Thoracic aorta (tissue), 2 donors: ENCODE data around the gene ZNF273. TPM values are rescaled to one million over a fixed set of nuclear protein-coding genes. Genes with fewer than 3 reads are reported as not detected.
A peak's percentile ranks its signal among the peaks of the same experiment; 100 is the strongest.

Experiments
- ATAC-seq: fragments of 150-250 bp; one replicate; pipeline ENCODE4 v1.8.0; 2017; ENCODE audit warnings: low read depth; ENCODE audit not compliant: insufficient number of reproducible peaks, low FRiP score
- DNase-seq: peaks from one replicate; pipeline ENCODE4 v3.0.0-alpha.2; 2020; ENCODE audit warnings: low spot score
- H3K27ac ChIP-seq, 2 donors: fragments of 200-600 bp; sonication (generic); 1 replicate in 1 of 2; 2 replicates in 1 of 2; pipeline ENCODE4 v1.5.1; 2016; ENCODE audit warnings: mild to moderate bottlenecking in 2 of 2, moderate library complexity in 2 of 2
- H3K27me3 ChIP-seq: fragments of 200-600 bp; sonication (generic); replicated peaks from 2 replicates; pipeline ENCODE4 v1.6.0; 2016; ENCODE audit warnings: mild to moderate bottlenecking; ENCODE audit not compliant: insufficient read depth
- H3K36me3 ChIP-seq: fragments of 200-600 bp; sonication (generic); one replicate; pipeline ENCODE4 v1.5.1; 2016
- H3K4me1 ChIP-seq, 2 donors: fragments of 200-600 bp; sonication (generic); 1 replicate in 1 of 2; 2 replicates in 1 of 2; pipeline versions ENCODE4 v1.5.1 to v1.6.0; 2016; ENCODE audit warnings: low read depth in 2 of 2, mild to moderate bottlenecking in 1 of 2; ENCODE audit not compliant: control insufficient read depth in 1 of 2
- H3K4me3 ChIP-seq: fragments of 200-600 bp; sonication (generic); 2 replicates; pipeline ENCODE4 v1.5.1; 2016; ENCODE audit warnings: mild to moderate bottlenecking
- H3K9me3 ChIP-seq: fragments of 200-600 bp; sonication (generic); 2 replicates; pipeline ENCODE4 v1.5.1; 2016
- total RNA-seq, 2 donors: library from RNA; depleted of rRNA; stranded (reverse); fragments of >200 nt; gene quantifications; one replicate each; pipeline versions ENCODE4 v1.1.0 to v1.2.3, GENCODE V29; 2016
- TF ChIP-seq, protein P1 (sequence below): fragments of 200-600 bp; sonication (generic); IDR thresholded peaks from one replicate; pipeline ENCODE4 v1.5.1; 2019; ENCODE audit warnings: antibody characterized with exemption

Gene ZNF273
- total RNA-seq, 2 donors from 2014 or later = 6.6 to 9.2 TPM

- Histone ChIP-seq H3K9me3 (no peaks in the 10 kb centered on the region), H3K4me3 (no peak overlapping the region), H3K36me3 (no peaks in the 10 kb centered on the region), H3K27ac (no peak overlapping the region), H3K4me1 (peaks cover 0 to 13% of the 10 kb centered on the region in 2 donors), H3K27me3 (no peaks in the 10 kb centered on the region)
- TF ChIP-seq, protein P1, sequence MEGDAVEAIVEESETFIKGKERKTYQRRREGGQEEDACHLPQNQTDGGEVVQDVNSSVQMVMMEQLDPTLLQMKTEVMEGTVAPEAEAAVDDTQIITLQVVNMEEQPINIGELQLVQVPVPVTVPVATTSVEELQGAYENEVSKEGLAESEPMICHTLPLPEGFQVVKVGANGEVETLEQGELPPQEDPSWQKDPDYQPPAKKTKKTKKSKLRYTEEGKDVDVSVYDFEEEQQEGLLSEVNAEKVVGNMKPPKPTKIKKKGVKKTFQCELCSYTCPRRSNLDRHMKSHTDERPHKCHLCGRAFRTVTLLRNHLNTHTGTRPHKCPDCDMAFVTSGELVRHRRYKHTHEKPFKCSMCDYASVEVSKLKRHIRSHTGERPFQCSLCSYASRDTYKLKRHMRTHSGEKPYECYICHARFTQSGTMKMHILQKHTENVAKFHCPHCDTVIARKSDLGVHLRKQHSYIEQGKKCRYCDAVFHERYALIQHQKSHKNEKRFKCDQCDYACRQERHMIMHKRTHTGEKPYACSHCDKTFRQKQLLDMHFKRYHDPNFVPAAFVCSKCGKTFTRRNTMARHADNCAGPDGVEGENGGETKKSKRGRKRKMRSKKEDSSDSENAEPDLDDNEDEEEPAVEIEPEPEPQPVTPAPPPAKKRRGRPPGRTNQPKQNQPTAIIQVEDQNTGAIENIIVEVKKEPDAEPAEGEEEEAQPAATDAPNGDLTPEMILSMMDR = no peak
- ATAC-seq = no peak
- DNase-seq = no peak
Measured at GRCh38 chr7:64880322-64881297, 22.5 kb upstream of the ZNF273 start.

DNA sequence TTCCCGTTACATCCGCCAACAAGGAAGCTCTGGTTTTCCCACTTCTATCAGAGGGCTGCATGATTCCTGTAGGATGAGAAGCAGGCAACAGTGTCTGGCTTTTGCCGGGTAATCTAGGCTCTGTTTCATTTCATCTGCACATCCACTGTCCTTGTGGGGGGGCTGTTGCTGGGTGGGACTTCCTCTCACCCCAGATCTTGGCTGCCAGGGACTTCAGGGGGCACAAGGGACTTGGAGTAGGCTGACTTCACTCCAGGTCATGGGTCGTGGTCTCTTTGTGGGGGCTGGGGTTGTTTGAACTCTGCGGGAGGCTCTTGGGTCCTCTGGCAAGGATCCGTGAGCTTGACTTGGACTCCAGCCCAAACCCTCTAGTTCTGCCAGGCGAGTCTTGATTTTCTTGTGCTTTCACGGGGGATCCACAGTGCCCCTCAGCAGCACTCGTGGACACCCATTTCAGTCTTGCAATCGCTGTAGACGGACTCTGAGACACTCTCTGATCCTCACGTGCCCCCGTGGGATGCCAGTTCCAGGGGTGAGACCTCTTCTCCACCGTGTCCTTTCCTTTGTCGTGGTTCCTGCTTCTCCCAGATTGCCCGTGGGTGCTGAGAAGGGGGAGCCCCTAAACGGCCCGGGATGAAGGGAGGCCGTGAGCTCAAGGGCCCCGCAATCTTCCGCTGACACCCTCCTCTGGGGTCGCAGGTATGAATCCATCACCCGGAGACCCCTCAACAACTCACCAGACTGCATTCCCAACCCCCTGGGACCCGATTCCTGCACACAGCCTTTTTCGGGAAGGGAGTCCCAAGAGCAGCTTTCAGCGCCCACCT lies 21.4 kb upstream of the ZNF273 start:
- Histone ChIP-seq H3K27me3 (no peaks in the 10 kb centered on the region), H3K4me3 (peak overlapping the region; percentile 78), H3K9me3 (no peaks in the 10 kb centered on the region), H3K36me3 (no peaks in the 10 kb centered on the region), H3K4me1 (peaks cover 0 to 13% of the 10 kb centered on the region in 2 donors), H3K27ac (no peak overlapping the region)
- ATAC-seq = no peak
- DNase-seq = no peak
- TF ChIP-seq, protein P1 = no peak

DNA sequence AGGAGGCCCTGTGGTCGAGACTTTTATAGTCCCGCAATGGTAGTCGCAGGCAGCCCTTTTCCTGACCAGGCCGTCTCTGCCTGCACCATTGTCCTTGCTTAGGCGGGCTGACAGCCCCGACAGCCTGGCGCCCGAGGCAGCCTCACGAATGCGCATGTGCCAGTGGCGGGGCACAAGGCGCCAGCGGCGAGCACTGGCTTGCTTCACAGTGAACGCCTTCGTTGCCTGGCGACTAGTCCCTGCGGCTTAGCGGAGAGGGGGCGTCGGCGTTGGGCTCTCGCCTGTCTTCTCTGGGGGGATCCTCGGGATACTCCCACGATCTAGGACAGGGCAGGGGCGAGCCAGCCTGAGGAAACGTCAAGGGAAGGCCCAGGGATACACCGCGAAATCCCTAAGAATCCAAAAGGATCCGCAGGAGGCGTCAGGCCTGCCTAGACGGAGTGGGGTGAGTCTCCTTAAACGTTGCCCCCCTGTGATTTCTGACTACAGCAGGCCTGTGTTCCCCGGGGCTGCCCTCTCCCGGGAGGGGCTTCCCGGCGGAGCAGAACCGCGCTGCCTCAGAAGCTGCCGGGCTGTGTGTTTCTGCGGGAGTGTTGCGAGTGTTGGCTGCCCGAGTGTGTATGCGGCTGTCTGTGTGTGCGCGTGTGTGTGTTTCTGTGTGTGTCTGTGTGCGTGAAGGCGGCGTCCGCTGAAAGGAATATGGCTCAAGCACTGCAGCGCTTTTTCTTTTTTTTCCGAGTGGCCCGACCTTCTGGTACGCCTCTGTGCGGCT lies 20.5 kb upstream of the ZNF273 start:
- H3K9me3 ChIP-seq = no peaks in the 10 kb centered on the region
- H3K27me3 ChIP-seq = no peaks in the 10 kb centered on the region
- DNase-seq = no peak
- no peak overlapping the region for H3K27ac ChIP-seq
- peak overlapping the region; percentile 78 for H3K4me3 ChIP-seq
- H3K36me3 ChIP-seq = no peaks in the 10 kb centered on the region
- TF ChIP-seq, protein P1 = no peak
- peak; percentile 31 for ATAC-seq
- peaks cover 0 to 8% of the 10 kb centered on the region in 2 donors for H3K4me1 ChIP-seq

DNA sequence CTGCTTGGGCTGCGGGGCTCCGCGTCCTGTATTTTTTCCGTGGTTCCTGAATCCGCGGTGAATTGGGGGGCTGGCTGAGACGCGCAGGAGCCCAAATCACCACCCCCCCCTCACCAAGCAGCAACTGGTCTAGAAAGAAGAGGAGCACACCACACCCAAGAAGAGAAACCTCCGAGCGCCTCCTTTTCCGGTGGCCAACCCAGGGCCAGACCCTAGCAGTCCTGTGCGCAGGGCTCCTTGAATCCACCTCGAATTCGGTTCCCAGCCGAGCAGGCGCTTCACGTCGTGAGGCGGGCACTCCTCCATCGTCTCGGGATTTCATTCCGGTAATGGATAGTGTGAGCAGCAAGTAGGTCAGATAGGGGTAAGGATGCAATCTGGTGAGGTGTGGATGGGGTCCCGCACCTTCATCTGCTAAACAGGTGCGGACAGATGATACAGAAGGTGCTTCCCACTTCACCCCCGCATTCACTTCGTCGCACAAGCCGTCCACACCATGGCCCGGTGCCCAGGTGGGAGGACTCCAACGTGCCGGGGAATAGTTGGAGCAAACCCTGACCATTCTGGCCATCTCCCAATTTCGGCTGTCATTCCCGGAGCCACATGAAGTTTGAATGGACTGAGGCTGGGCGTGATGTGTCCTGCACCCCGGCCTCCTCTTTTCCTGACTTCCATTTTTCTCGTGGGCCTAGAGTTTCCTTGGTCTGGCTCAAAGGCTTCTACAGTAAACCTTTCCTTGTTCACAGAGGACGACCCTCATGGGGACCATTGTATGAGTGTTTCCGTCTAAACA lies 19.8 kb upstream of the ZNF273 start:
- Histone ChIP-seq H3K27me3 (no peaks in the 10 kb centered on the region), H3K9me3 (no peaks in the 10 kb centered on the region), H3K4me3 (peak overlapping the region; percentile 78), H3K4me1 (peaks cover 0 to 12% of the 10 kb centered on the region in 2 donors), H3K27ac (no peak overlapping the region), H3K36me3 (no peaks in the 10 kb centered on the region)
- ATAC-seq (no peak), DNase-seq (no peak)
- TF ChIP-seq, protein P1 = no peak
